Mesothelial cell of epicardium (in vitro differentiated cells): ENCODE results near the gene RNFT2. TPM values are rescaled to one million over a fixed set of nuclear protein-coding genes. Genes with fewer than 3 reads are reported as not detected.

Experiments
- DNase-seq, 2 experiments: peaks; one replicate each; pipeline ENCODE4 v3.0.0; 2021; ENCODE audit warnings: low spot score in 2 of 2; ENCODE audit not compliant: unreplicated experiment in 2 of 2
- H3K27ac Mint-ChIP-seq: 2 replicates; pipeline ENCODE4 v1.8.0; 2021; ENCODE audit warnings: mixed read lengths
- H3K27me3 Mint-ChIP-seq: 2 replicates; pipeline ENCODE4 v1.8.0; 2021; ENCODE audit warnings: low read depth, mixed read lengths
- H3K36me3 Mint-ChIP-seq: 2 replicates; pipeline ENCODE4 v1.8.0; 2021; ENCODE audit warnings: mixed read lengths
- H3K4me1 Mint-ChIP-seq: 2 replicates; pipeline ENCODE4 v1.8.0; 2021; ENCODE audit warnings: mixed read lengths
- H3K4me3 Mint-ChIP-seq: 2 replicates; pipeline ENCODE4 v1.8.0; 2021; ENCODE audit warnings: mild to moderate bottlenecking, moderate library complexity, mixed read lengths
- H3K9me3 Mint-ChIP-seq: 2 replicates; pipeline ENCODE4 v1.8.0; 2021; ENCODE audit warnings: mixed read lengths
- total RNA-seq: library from RNA; stranded (reverse); gene quantifications from 3 replicates; pipeline ENCODE4 v1.2.1, GENCODE V29; 2021
- TF ChIP-seq, protein P1 (sequence below): fragments of 200-600 bp; sonication (generic); IDR thresholded peaks from one replicate; pipeline ENCODE4 v1.5.0; 2021; ENCODE audit warnings: antibody characterized with exemption; ENCODE audit not compliant: unreplicated experiment

RNFT2 gene
- total RNA-seq, 1 donor from 2014 or later = 27.7 TPM

DNA sequence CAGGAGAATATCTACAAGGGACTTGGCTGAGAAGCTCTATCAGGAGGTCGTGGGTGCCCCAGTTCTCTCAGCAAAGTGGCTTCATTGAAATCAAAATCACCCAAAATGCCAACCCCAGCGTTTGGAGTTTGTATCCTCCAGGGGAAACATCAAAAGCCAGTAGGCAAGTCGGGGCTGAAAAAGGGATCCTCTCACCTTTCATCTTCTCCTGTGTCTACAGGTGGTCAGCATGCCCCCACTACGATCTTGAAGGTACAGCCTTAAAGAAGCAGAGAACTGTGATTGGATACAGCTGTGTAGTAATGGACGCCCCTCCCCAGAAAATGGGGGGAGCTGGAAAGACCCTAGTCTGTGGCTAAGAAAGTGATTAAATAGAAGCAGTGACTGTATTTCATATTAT, 121.0 kb downstream of the RNFT2 start:
- TF ChIP-seq, protein P1, sequence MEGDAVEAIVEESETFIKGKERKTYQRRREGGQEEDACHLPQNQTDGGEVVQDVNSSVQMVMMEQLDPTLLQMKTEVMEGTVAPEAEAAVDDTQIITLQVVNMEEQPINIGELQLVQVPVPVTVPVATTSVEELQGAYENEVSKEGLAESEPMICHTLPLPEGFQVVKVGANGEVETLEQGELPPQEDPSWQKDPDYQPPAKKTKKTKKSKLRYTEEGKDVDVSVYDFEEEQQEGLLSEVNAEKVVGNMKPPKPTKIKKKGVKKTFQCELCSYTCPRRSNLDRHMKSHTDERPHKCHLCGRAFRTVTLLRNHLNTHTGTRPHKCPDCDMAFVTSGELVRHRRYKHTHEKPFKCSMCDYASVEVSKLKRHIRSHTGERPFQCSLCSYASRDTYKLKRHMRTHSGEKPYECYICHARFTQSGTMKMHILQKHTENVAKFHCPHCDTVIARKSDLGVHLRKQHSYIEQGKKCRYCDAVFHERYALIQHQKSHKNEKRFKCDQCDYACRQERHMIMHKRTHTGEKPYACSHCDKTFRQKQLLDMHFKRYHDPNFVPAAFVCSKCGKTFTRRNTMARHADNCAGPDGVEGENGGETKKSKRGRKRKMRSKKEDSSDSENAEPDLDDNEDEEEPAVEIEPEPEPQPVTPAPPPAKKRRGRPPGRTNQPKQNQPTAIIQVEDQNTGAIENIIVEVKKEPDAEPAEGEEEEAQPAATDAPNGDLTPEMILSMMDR = no peak
- H3K4me3 Mint-ChIP-seq = peak overlapping the region; percentile 6
- H3K27me3 Mint-ChIP-seq = no peaks in the 10 kb centered on the region
- H3K36me3 Mint-ChIP-seq = no peaks in the 10 kb centered on the region
- no peaks in the 10 kb centered on the region for H3K9me3 Mint-ChIP-seq
- no peak for DNase-seq
- H3K4me1 Mint-ChIP-seq = peaks cover 50% of the 10 kb centered on the region
- peak overlapping the region; percentile 64 for H3K27ac Mint-ChIP-seq

DNA sequence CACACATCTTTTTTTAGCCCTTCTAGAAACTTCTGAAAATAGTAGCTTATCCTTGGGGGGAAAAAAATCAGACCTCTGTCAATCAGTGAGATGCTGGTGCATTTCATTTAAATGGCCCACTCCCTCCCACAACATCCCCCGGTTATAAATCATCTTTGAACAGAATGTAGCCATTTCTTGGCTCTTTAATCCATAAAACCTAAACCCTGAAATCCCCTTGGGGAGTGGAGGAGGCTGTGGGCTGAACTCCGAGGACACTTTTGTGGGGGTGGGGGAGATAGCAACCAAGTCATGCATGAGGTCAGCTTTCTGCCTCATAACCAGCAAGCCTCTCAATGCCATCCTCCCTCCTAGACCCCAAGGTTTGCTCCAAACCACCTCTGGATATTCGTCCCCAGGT, 122.1 kb downstream of the RNFT2 start:
- Mint-ChIP-seq H3K36me3 (no peaks in the 10 kb centered on the region), H3K4me1 (peaks cover 58% of the 10 kb centered on the region), H3K4me3 (no peak overlapping the region), H3K27ac (peak overlapping the region; percentile 59), H3K27me3 (no peaks in the 10 kb centered on the region), H3K9me3 (no peaks in the 10 kb centered on the region)
- DNase-seq = no peak
- TF ChIP-seq, protein P1 = no peak

DNA sequence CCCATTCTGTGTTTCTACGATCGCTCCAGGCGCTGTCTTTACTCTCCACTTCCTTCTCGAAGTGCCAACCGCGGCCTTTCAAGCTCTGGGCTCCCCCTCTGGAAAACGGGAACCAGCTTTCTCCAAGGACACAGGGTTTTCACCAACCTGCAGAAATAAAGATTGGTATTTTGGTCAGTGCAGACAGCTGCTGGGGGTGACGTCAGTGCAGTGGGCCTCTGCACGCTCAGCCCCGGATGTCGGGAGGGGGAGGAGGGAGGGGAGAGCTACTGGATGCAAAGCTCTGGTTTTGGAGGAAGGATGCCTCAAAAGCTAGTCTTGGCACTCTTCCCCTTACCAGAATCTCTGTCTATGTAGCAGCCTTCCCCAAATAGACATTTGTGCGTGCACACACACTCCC, 123.2 kb downstream of the RNFT2 start:
- Mint-ChIP-seq H3K4me3 (no peak overlapping the region), H3K36me3 (no peaks in the 10 kb centered on the region), H3K27ac (peak overlapping the region; percentile 50), H3K9me3 (no peaks in the 10 kb centered on the region), H3K27me3 (peaks cover 1% of the 10 kb centered on the region), H3K4me1 (peaks cover 53% of the 10 kb centered on the region)
- peak in 1 of 2 experiments; percentile 55 for DNase-seq
- TF ChIP-seq, protein P1 = no peak

DNA sequence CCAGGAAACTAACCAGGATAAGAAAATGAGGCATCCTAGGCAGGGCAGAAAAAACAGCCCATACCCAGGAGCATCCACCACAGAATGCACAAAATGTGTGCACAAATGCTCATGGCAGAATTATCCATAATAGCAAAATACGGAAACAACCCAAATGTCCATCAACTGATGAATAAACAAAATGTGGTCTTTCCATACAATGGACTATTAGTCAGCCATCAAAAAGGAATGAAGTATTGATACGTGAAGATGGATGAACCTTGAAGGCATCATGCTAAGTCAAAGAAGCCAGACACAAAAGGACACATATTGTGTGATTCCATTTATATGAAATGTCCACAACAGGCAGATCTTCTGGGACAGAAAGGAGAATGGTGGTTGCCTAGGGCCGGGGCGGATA, 124.1 kb downstream of the RNFT2 start:
- peaks cover 2% of the 10 kb centered on the region for H3K27me3 Mint-ChIP-seq
- H3K36me3 Mint-ChIP-seq = no peaks in the 10 kb centered on the region
- H3K4me3 Mint-ChIP-seq = no peak overlapping the region
- DNase-seq = no peak
- TF ChIP-seq, protein P1 = no peak
- H3K27ac Mint-ChIP-seq = no peak overlapping the region
- no peaks in the 10 kb centered on the region for H3K9me3 Mint-ChIP-seq
- peaks cover 53% of the 10 kb centered on the region for H3K4me1 Mint-ChIP-seq

DNA sequence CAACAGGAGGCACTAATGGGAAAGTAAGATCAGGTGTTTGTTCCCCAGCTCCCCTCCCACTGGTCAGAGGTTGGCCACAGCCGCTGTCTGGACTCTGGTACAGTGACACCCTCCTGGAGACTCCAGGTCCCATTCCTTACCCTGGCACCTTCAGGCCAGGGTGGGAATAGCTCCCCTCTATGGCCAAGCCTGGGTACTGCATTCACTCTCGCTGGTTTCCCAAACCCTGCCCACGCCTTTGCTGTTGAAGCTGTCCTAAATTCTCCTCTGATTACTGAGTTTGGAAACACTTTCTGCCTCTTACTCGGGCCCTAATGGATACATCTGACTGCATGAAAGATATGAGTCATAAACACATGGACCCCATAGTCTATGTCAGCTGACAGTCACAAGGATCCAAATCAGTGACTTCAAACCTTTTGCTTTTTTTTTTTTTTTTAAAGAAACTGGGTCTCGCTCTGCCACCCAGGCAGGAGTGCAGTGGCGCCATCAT, 125.2 kb downstream of the RNFT2 start:
- peaks cover 41% of the 10 kb centered on the region for H3K4me1 Mint-ChIP-seq
- TF ChIP-seq, protein P1 = no peak
- no peak overlapping the region for H3K27ac Mint-ChIP-seq

More for the DNA sequence above, 125.2 kb downstream of the RNFT2 start:
- H3K27me3 Mint-ChIP-seq = peaks cover 2% of the 10 kb centered on the region
- H3K36me3 Mint-ChIP-seq = no peaks in the 10 kb centered on the region
- H3K9me3 Mint-ChIP-seq = no peaks in the 10 kb centered on the region
- no peak overlapping the region for H3K4me3 Mint-ChIP-seq
- DNase-seq = no peak
